ENCODE results near the gene ABCA5.
"Not testable (repeated sequence)": the region's sequence is repeated elsewhere in the genome, so short reads cannot be mapped to it uniquely, and the experiment has no call there.

Gene ABCA5

GRCh38 chr17:69325518-69326376 lies 1.2 kb downstream of the ABCA5 start:
- DNase-seq: peak; percentile 4

- DNase-seq: no peak
These were observed 3.1 kb downstream of the ABCA5 start for GRCh38 chr17:69323806-69324205.

- DNase-seq: no peak
These were observed 6.1 kb downstream of the ABCA5 start for GRCh38 chr17:69320908-69321238.

GRCh38 chr17:69320210-69320907 lies 6.6 kb downstream of the ABCA5 start:
- no peak for DNase-seq

- DNase-seq: no peak
These were observed 9.3 kb downstream of the ABCA5 start for GRCh38 chr17:69317625-69318024.

GRCh38 chr17:69314246-69315065 lies 12.5 kb downstream of the ABCA5 start:
- DNase-seq: no peak

GRCh38 chr17:69305177-69305576 lies 21.8 kb downstream of the ABCA5 start:
- no peak for DNase-seq

- no peak for DNase-seq
These were observed 24.3 kb downstream of the ABCA5 start for GRCh38 chr17:69302682-69303081.

GRCh38 chr17:69300222-69300621 lies 26.7 kb downstream of the ABCA5 start:
- DNase-seq: no peak

GRCh38 chr17:69298120-69298722 lies 28.7 kb downstream of the ABCA5 start:
- DNase-seq: not testable (repeated sequence)

GRCh38 chr17:69287168-69287567 lies 39.8 kb downstream of the ABCA5 start:
- DNase-seq: no peak

GRCh38 chr17:69286257-69286656 lies 40.7 kb downstream of the ABCA5 start:
- no peak for DNase-seq

- no peak for DNase-seq
These were observed 42.3 kb downstream of the ABCA5 start for GRCh38 chr17:69284646-69285045.

- DNase-seq: no peak
These were observed 44.9 kb downstream of the ABCA5 start for GRCh38 chr17:69282002-69282401.

- not testable (repeated sequence) for DNase-seq
These were observed 50.7 kb downstream of the ABCA5 start for GRCh38 chr17:69276279-69276678.

GRCh38 chr17:69275751-69276150 lies 51.2 kb downstream of the ABCA5 start:
- DNase-seq: no peak

- no peak for DNase-seq
These were observed 55.9 kb downstream of the ABCA5 start for GRCh38 chr17:69271023-69271422.

GRCh38 chr17:69269131-69269998 lies 57.6 kb downstream of the ABCA5 start:
- no peak for DNase-seq

- no peak for DNase-seq
These were observed 58.4 kb downstream of the ABCA5 start for GRCh38 chr17:69268543-69269014.

GRCh38 chr17:69267219-69267618 lies 59.7 kb downstream of the ABCA5 start:
- DNase-seq: no peak

GRCh38 chr17:69265873-69266272 lies 61.1 kb downstream of the ABCA5 start:
- no peak for DNase-seq

GRCh38 chr17:69254187-69254586 lies 72.7 kb downstream of the ABCA5 start:
- no peak for DNase-seq
